ENCODE measurements around the gene TRAF1. TPM values are rescaled to one million over a fixed set of nuclear protein-coding genes. Genes with fewer than 3 reads are reported as not detected.
A peak's percentile ranks its signal among the peaks of the same experiment; 100 is the strongest.

TRAF1 gene
- total RNA-seq, 2 donors from 2014 or later: 3.3 to 3.7 TPM

GRCh38 chr9:120866651-120867050 lies 59.9 kb downstream of the TRAF1 start:
- DNase-seq (no peak), ATAC-seq (no peak)
- intact Hi-C loops (cut with DNase I): no loop called here

- DNase-seq (no peak), ATAC-seq (no peak)
- intact Hi-C loops (cut with DNase I): no loop called here
Measured at GRCh38 chr9:120865809-120866208, 60.8 kb downstream of the TRAF1 start.

GRCh38 chr9:120865176-120865575 lies 61.4 kb downstream of the TRAF1 start:
- DNase-seq: no peak
- intact Hi-C loops (cut with DNase I): no loop called here
- no peak for ATAC-seq

GRCh38 chr9:120864719-120865118 lies 61.9 kb downstream of the TRAF1 start:
- intact Hi-C loops (cut with DNase I): no loop called here
- DNase-seq: no peak
- no peak for ATAC-seq

GRCh38 chr9:120863833-120864232 lies 62.8 kb downstream of the TRAF1 start:
- DNase-seq: no peak
- no peak for ATAC-seq
- intact Hi-C loops (cut with DNase I): no loop called here

- intact Hi-C loops (cut with DNase I): no loop called here
- DNase-seq (no peak), ATAC-seq (no peak)
Measured at GRCh38 chr9:120862452-120862851, 64.1 kb downstream of the TRAF1 start.

GRCh38 chr9:120861935-120862334 lies 64.7 kb downstream of the TRAF1 start:
- DNase-seq: no peak
- intact Hi-C loops (cut with DNase I): no loop called here
- ATAC-seq: no peak

- no peak for DNase-seq
- ATAC-seq: no peak
- intact Hi-C loops (cut with DNase I): no loop called here
Measured at GRCh38 chr9:120860083-120860482, 66.5 kb downstream of the TRAF1 start.

GRCh38 chr9:120859361-120859760 lies 67.2 kb downstream of the TRAF1 start:
- intact Hi-C loops (cut with DNase I): no loop called here
- no peak for DNase-seq
- no peak for ATAC-seq

- DNase-seq (no peak), ATAC-seq (no peak)
- intact Hi-C loops (cut with DNase I): no loop called here
Measured at GRCh38 chr9:120857902-120858301, 68.7 kb downstream of the TRAF1 start.

GRCh38 chr9:120857481-120857880 lies 69.1 kb downstream of the TRAF1 start:
- intact Hi-C loops (cut with DNase I): no loop called here
- peak in 1 of 2 donors; percentile 9 for ATAC-seq
- DNase-seq: no peak

- intact Hi-C loops (cut with DNase I): no loop called here
- ATAC-seq: no peak
- no peak for DNase-seq
Measured at GRCh38 chr9:120856700-120857099, 69.9 kb downstream of the TRAF1 start.

- DNase-seq (no peak), ATAC-seq (no peak)
- intact Hi-C loops (cut with DNase I): no loop called here
Measured at GRCh38 chr9:120855827-120856670, 70.5 kb downstream of the TRAF1 start.

GRCh38 chr9:120854596-120855327 lies 71.8 kb downstream of the TRAF1 start:
- intact Hi-C loops (cut with DNase I): no loop called here
- DNase-seq: no peak

GRCh38 chr9:120853198-120853597 lies 73.4 kb downstream of the TRAF1 start:
- intact Hi-C loops (cut with DNase I): no loop called here
- no peak for DNase-seq
- no peak for ATAC-seq

More at GRCh38 chr9:120854596-120855327, 71.8 kb downstream of the TRAF1 start:
- no peak for ATAC-seq

Other genes with a start within 250 kb of the TRAF1 start
- 10 to 100 TPM; 17.4 to 20.2 TPM for gene MEGF9, start 212.3 kb downstream of the TRAF1 start, total RNA-seq
- 10 to 100 TPM; 44.6 to 45.5 TPM for gene FBXW2, start 133.4 kb downstream of the TRAF1 start, total RNA-seq
- gene PSMD5, start 83.9 kb downstream of the TRAF1 start, total RNA-seq: 10 to 100 TPM; 22.5 to 25.9 TPM
- gene PHF19, start 49.6 kb downstream of the TRAF1 start, total RNA-seq: 10 to 100 TPM; 16.8 to 18.5 TPM
- 1 to 10 TPM; 1.4 to 2.4 TPM for gene C5, start 123.5 kb upstream of the TRAF1 start, total RNA-seq
- 1 to 10 TPM; 4.8 to 5.4 TPM for gene CNTRL, start 148.2 kb upstream of the TRAF1 start, total RNA-seq

Data from left cardiac atrium (tissue), 4 donors.